Stimulated activated effector memory CD8-positive, alpha-beta T cell treated with anti-CD3 and anti-CD28 coated beads, Interleukin-12 subunit alpha, Interleukin-12 subunit beta, amount 100 ng/mL, for 72 hours (primary cell): Measurements from ENCODE around the gene PHACTR3.

Experiments used
- ATAC-seq: fragments of 150-1000 bp; cut with Tn5 transposase; 2 replicates; pipeline ENCODE4 v1.10.0; 2021
- DNase-seq, 2 donors: peaks; one replicate each; pipeline ENCODE4 v3.0.0; 2021 to 2022; ENCODE audit warnings: low spot score in 2 of 2
- H3K27ac Mint-ChIP-seq: one replicate; pipeline ENCODE4 v1.8.0; 2022; ENCODE audit warnings: mild to moderate bottlenecking, mixed read lengths
- H3K36me3 Mint-ChIP-seq: one replicate; pipeline ENCODE4 v1.8.0; 2022; ENCODE audit warnings: mild to moderate bottlenecking, mixed read lengths
- H3K4me1 Mint-ChIP-seq: one replicate; pipeline ENCODE4 v1.8.0; 2022; ENCODE audit warnings: mixed read lengths
- H3K4me3 Mint-ChIP-seq: one replicate; pipeline ENCODE4 v1.8.0; 2022; ENCODE audit warnings: mild to moderate bottlenecking, mixed read lengths
- H3K9me3 Mint-ChIP-seq: one replicate; pipeline ENCODE4 v1.8.0; 2022; ENCODE audit warnings: mixed read lengths

The PHACTR3 gene

DNA sequence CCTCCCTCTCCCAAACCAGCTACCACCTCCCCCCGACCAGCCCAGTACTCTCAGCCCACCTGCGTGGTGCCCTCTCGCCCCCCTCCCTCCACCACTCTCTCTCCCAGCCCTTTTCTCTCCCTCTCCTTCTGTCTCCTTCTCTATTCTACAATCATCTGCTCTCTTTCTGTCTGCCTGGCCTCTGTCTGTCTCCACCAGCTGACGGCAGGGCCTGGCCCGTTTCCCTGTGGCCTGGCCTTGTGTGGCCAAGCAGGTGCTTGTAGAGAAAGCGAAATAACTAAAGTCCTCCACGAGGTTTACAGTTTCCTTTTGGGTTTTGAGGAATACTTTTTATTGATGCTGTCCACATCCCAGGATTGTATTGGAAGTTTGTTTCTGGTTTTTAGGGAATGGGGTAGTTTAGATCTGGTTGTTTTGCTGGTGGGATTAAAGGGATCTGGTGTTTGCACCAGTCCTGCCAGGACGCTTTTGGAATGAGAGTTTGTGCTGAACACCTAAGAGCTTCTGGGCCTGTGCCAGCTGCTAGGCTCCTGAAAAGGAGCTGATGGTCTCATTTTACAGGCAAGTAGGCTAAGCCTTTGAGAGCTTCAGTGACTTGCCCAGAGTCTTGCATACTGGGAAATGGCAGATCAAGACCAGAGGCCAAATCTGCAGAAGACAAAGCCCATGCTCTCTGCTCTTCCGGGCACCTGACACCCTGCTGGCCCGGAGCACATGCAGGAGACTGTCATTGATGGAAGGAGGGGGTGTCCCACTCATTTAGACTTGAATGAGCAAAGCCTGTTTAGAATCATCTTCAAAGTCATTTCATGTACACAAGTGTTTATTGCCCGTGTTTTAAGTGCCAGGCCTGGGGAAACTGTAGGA, 167.4 kb downstream of the PHACTR3 start:
- no peaks in the 10 kb centered on the region for H3K4me1 Mint-ChIP-seq
- peaks cover 5% of the 10 kb centered on the region for H3K9me3 Mint-ChIP-seq
- DNase-seq, result no peak
- no peak overlapping the region for H3K4me3 Mint-ChIP-seq
- H3K27ac Mint-ChIP-seq, result no peak overlapping the region
- ATAC-seq, result no peak
- H3K36me3 Mint-ChIP-seq, result no peaks in the 10 kb centered on the region

DNA sequence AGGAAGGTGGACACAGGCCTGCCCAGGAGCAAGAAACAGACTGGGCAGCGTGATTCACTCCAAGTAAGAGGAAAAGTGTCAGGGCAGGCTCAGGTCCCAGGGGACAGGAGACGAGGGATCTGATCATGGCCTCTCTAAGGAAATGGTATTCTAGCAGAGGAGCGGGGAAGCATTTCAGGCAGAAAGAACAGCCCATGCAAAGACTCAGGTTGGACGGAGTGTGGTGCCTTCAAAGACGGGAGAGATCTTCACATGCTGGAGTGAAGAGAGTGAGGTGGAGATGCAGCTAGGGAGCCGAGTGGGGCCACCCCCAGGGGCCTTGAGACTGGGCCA, 168.0 kb downstream of the PHACTR3 start:
- peaks cover 1% of the 10 kb centered on the region for H3K9me3 Mint-ChIP-seq
- no peak for ATAC-seq
- no peak overlapping the region for H3K27ac Mint-ChIP-seq

GRCh38 chr20:59772931-59773913, 168.9 kb downstream of the PHACTR3 start:
- Mint-ChIP-seq H3K9me3 (no peaks in the 10 kb centered on the region), H3K27ac (no peak overlapping the region), H3K4me3 (no peak overlapping the region), H3K36me3 (no peaks in the 10 kb centered on the region), H3K4me1 (no peaks in the 10 kb centered on the region)
- ATAC-seq (peak; percentile 4), DNase-seq (no peak)

More for the DNA sequence above, 168.0 kb downstream of the PHACTR3 start:
- no peaks in the 10 kb centered on the region for H3K36me3 Mint-ChIP-seq
- no peak for DNase-seq
- H3K4me1 Mint-ChIP-seq, result no peaks in the 10 kb centered on the region
- no peak overlapping the region for H3K4me3 Mint-ChIP-seq

GRCh38 chr20:59774204-59774641, 169.9 kb downstream of the PHACTR3 start:
- no peak overlapping the region for H3K4me3 Mint-ChIP-seq
- H3K9me3 Mint-ChIP-seq, result no peaks in the 10 kb centered on the region
- no peak for DNase-seq
- no peaks in the 10 kb centered on the region for H3K4me1 Mint-ChIP-seq
- no peak for ATAC-seq
- no peak overlapping the region for H3K27ac Mint-ChIP-seq
- no peaks in the 10 kb centered on the region for H3K36me3 Mint-ChIP-seq

GRCh38 chr20:59774921-59775686, 170.8 kb downstream of the PHACTR3 start:
- H3K27ac Mint-ChIP-seq, result no peak overlapping the region
- no peaks in the 10 kb centered on the region for H3K36me3 Mint-ChIP-seq
- H3K9me3 Mint-ChIP-seq, result no peaks in the 10 kb centered on the region
- ATAC-seq (no peak), DNase-seq (no peak)
- no peak overlapping the region for H3K4me3 Mint-ChIP-seq
- H3K4me1 Mint-ChIP-seq, result no peaks in the 10 kb centered on the region

DNA sequence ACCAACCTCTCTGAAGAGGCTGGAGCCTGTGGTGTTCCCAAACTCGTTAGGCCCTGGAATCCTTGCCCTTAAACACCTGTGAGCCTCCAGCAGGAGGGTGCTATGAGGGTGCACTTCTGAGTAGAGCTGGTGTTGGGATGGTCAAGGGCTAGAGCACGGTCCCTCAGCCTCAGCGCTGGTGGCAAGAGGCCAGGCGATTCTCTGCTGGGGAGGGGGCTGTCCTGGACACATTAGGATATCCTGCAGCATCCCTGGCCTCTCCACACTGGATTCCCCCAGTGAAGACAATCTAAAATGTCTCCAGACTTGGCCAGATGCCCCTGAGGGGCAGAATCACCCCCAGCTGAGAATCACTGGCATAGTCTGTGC, 171.3 kb downstream of the PHACTR3 start:
- Mint-ChIP-seq H3K36me3 (no peaks in the 10 kb centered on the region), H3K4me3 (no peak overlapping the region), H3K4me1 (no peaks in the 10 kb centered on the region), H3K27ac (no peak overlapping the region), H3K9me3 (no peaks in the 10 kb centered on the region)
- DNase-seq (no peak), ATAC-seq (no peak)

GRCh38 chr20:59776059-59776603, 171.8 kb downstream of the PHACTR3 start:
- H3K9me3 Mint-ChIP-seq, result no peaks in the 10 kb centered on the region
- H3K27ac Mint-ChIP-seq, result no peak overlapping the region
- no peaks in the 10 kb centered on the region for H3K4me1 Mint-ChIP-seq
- ATAC-seq, result no peak
- H3K36me3 Mint-ChIP-seq, result no peaks in the 10 kb centered on the region
- no peak overlapping the region for H3K4me3 Mint-ChIP-seq
- no peak for DNase-seq

- Mint-ChIP-seq H3K27ac (no peak overlapping the region), H3K36me3 (no peaks in the 10 kb centered on the region), H3K9me3 (no peaks in the 10 kb centered on the region), H3K4me3 (no peak overlapping the region), H3K4me1 (no peaks in the 10 kb centered on the region)
- DNase-seq, result no peak
- no peak for ATAC-seq
Measured at GRCh38 chr20:59776626-59777330, 172.4 kb downstream of the PHACTR3 start.

- ATAC-seq (no peak), DNase-seq (no peak)
- Mint-ChIP-seq H3K36me3 (no peaks in the 10 kb centered on the region), H3K9me3 (no peaks in the 10 kb centered on the region), H3K27ac (no peak overlapping the region), H3K4me1 (no peaks in the 10 kb centered on the region), H3K4me3 (no peak overlapping the region)
Measured at GRCh38 chr20:59777331-59777725, 173.0 kb downstream of the PHACTR3 start.

DNA sequence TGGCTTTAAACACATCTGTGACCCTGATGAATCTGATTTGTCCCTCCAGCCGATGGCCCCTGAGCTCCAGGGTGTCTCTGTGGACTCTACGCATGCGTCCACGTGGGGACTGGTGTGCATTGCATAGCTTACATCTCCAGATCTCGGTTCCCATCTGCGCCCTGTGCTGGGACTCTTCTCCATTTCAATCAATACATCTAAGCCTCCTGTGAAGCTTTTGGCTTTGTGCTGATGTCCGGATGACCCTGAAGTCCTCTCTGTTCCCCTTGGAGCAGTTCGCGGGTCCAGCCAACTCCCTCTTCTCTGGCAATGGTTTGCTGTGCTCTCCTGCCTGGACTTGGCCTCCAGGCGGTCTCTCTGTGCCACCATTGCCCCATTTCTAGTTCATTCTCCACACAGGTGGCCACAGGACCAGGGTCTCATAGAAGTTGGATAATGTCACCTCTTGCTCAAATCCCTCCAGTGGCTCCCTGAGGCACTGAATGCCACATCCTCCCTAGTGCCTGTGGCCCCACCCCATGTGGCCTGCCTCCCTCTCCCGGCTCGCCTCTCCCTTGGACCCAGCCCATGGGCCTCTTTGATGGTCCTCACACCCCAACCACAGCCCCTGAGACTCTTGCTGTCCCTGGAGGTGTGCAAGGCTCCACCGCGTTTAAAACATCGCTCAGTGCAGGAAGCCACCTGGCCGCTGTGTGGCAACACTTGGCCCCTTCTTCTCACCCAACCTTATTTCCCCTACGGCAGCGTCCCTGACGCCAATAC, 173.7 kb downstream of the PHACTR3 start:
- Mint-ChIP-seq H3K9me3 (no peaks in the 10 kb centered on the region), H3K27ac (no peak overlapping the region), H3K4me3 (no peak overlapping the region), H3K4me1 (no peaks in the 10 kb centered on the region), H3K36me3 (no peaks in the 10 kb centered on the region)
- DNase-seq (peak in 1 of 2 donors; percentile 12), ATAC-seq (no peak)

DNA sequence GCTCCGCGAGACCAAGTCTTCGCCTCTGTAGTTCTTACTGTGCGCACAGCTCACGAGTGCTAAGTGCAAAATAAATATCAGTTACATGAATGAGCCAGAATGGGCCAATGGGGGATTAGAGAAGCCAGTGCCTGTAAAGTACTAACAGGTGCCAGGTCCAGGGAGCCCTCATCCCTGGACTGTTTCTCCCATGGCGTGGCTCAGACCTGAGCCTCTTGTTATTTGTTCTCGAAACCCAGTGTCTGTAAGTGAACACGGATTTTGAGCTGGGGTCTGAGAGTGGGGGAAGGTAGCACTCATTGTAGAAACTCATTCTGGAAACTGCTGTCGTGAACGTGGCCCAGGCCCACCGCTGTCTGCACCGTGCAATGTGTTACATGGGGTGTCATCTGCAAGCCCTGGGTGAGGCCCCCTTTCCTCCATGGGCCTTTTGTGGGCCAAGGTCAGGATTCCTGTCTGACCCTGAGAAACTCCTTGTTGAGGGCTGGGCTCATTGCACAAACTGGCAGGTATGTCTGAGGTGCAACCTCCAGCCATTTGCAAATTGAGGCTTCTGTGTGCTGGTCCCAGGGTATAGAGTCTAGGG, 174.4 kb downstream of the PHACTR3 start:
- ATAC-seq (no peak), DNase-seq (peak in 1 of 2 donors; percentile 30)
- Mint-ChIP-seq H3K36me3 (no peaks in the 10 kb centered on the region), H3K27ac (no peak overlapping the region), H3K4me1 (no peaks in the 10 kb centered on the region), H3K4me3 (no peak overlapping the region), H3K9me3 (no peaks in the 10 kb centered on the region)

GRCh38 chr20:59779656-59780380, 175.5 kb downstream of the PHACTR3 start:
- Mint-ChIP-seq H3K4me1 (no peaks in the 10 kb centered on the region), H3K27ac (no peak overlapping the region), H3K36me3 (no peaks in the 10 kb centered on the region), H3K4me3 (no peak overlapping the region), H3K9me3 (no peaks in the 10 kb centered on the region)
- ATAC-seq, result no peak
- no peak for DNase-seq

DNA sequence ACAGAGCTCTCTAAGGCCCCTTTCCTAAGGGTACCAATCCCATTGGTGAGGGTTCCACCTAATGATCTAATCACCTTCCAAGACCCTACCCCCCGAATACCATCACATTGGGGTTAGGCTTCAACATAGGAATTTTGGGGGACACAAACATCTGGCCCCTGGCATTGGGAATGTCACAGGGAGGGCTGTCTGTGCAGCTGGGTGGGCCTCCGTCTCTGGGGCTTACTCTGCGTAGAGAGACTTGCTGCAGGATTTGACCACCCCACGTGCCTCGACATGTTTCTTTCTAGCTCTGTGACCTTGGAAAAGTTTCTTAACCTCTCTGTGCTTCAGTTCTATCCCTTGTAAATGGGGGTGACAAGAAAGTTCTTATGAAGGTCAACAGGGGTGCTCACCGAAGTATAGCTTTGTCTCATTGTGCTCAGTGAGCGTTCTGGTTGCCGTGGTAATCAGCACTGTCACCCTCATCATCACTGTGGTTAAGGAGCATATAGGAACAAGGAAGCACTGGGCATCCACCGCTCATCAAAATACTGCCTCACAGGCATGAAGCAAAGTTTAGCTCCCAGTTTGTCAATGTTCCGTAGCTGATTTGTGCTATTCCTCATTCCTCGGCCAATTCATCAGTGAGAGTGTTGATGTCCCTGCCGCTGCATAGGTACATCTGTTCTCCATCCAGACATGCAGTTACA, 176.3 kb downstream of the PHACTR3 start:
- no peak for DNase-seq

More for the DNA sequence above, 176.3 kb downstream of the PHACTR3 start:
- Mint-ChIP-seq H3K4me3 (no peak overlapping the region), H3K27ac (no peak overlapping the region), H3K9me3 (no peaks in the 10 kb centered on the region), H3K4me1 (no peaks in the 10 kb centered on the region), H3K36me3 (no peaks in the 10 kb centered on the region)
- ATAC-seq, result no peak
